Measurements from ENCODE around the gene TSPO. TPM values are rescaled to one million over a fixed set of nuclear protein-coding genes. Genes with fewer than 3 reads are reported as not detected.

The TSPO gene
- polyA plus RNA-seq, 1 of the 3 experiments (the other 2 are of a cell fraction) = 156 TPM

- CTCF ChIA-PET = no interaction called here
Observed at GRCh38 chr22:43203471-43203981, 52.2 kb downstream of the TSPO start.

More at GRCh38 chr22:43203471-43203981, 52.2 kb downstream of the TSPO start:
- Histone ChIP-seq H4K20me1 (ENCODE audit: insufficient read depth) (no peaks in the 10 kb centered on the region), H3K9me2 (no peaks in the 10 kb centered on the region), H3K27me3 (ENCODE audit: insufficient read depth) (no peaks in the 10 kb centered on the region), H3K9ac (no peak overlapping the region), H3K36me3 (replicated peaks in 1 of 2; ENCODE audit: control insufficient read depth in 1 of 2, insufficient read depth in 2 of 2, low read length in 1 of 2) (no peaks in the 10 kb centered on the region), H2AFZ (ENCODE audit: low read depth) (no peak overlapping the region), H3K4me1 (ENCODE audit: control insufficient read depth in 1 of 2, insufficient read depth in 2 of 2, low read depth in 1 of 2, low read length in 1 of 2) (no peaks in the 10 kb centered on the region; a peak in 1 of 4 replicates), H3F3A (replicated peaks; ENCODE audit: insufficient read depth) (no peaks in the 10 kb centered on the region), H3K9me3 (no peaks in the 10 kb centered on the region), H3K79me2 (ENCODE audit: insufficient read depth) (no peaks in the 10 kb centered on the region), H3K4me3 (ENCODE audit: low read depth in 2 of 2, low read length in 1 of 2) (no peak overlapping the region), H3K4me2 (no peak overlapping the region), H3K27ac (ENCODE audit: low read depth in 2 of 2, low read length in 1 of 2) (no peak overlapping the region)
- 100% methylated on average over 2 of the region's 20 CpGs for WGBS (ENCODE audit: low lambda C conversion rate)
- POLR2A ChIA-PET = no interaction called here
- no peak for DNase-seq
- TF ChIP-seq GATA2 (CRISPR knock-in tag; IDR thresholded peaks at IDR 0.05) (no peak), GABPA (IDR thresholded peaks at IDR 0.05; ENCODE audit: low read depth) (no peak), RCOR1 (IDR thresholded peaks at IDR 0.05; ENCODE audit: low read length) (no peak), FOXM1 (IDR thresholded peaks at IDR 0.05; ENCODE audit: low read depth) (no peak), JUND (IDR thresholded peaks at IDR 0.05) (no peak), MEF2A (IDR thresholded peaks at IDR 0.05; ENCODE audit: borderline replicate concordance, low read depth) (no peak), REST (IDR thresholded peaks at IDR 0.05; ENCODE audit: low read depth, low read length) (no peak), PBX3 (IDR thresholded peaks at IDR 0.05) (no peak), IRF3 (IDR thresholded peaks at IDR 0.05; ENCODE audit: low read depth, low read length) (no peak), NFIC (IDR thresholded peaks at IDR 0.05; ENCODE audit: borderline replicate concordance) (no peak), POLR2AphosphoS5 (IDR thresholded peaks at IDR 0.05; ENCODE audit: low read depth, low read length) (no peak), MAX (IDR thresholded peaks at IDR 0.05; ENCODE audit: low read depth) (no peak)

All from SK-N-SH (cell line).